ENCODE results near the gene RNF214. TPM values are rescaled to one million over a fixed set of nuclear protein-coding genes. Genes with fewer than 3 reads are reported as not detected.

Gene RNF214
- total RNA-seq, 1 donor from 2014 or later: 39.9 TPM

GRCh38 chr11:117199916-117200812, 32.3 kb upstream of the RNF214 start:
- Mint-ChIP-seq H3K27me3 (ENCODE audit: low read depth) (no peaks in the 10 kb centered on the region), H3K27ac (peak overlapping the region; percentile 96), H3K4me3 (peak overlapping the region; percentile 71), H3K4me1 (peaks cover 33% of the 10 kb centered on the region), H3K9me3 (no peaks in the 10 kb centered on the region), H3K36me3 (peaks cover 4% of the 10 kb centered on the region)
- TF ChIP-seq CTCF (IDR thresholded peaks at IDR 0.05; ENCODE audit: unreplicated experiment): no peak
- no peak for DNase-seq (ENCODE audit: low spot score in 2 of 2, unreplicated experiment in 2 of 2)

- no peaks in the 10 kb centered on the region for H3K9me3 Mint-ChIP-seq
- H3K4me1 Mint-ChIP-seq: peaks cover 33% of the 10 kb centered on the region
- TF ChIP-seq CTCF (IDR thresholded peaks at IDR 0.05; ENCODE audit: unreplicated experiment): no peak
- peaks cover 9% of the 10 kb centered on the region for H3K36me3 Mint-ChIP-seq
- peak overlapping the region; percentile 71 for H3K4me3 Mint-ChIP-seq
- no peaks in the 10 kb centered on the region for H3K27me3 Mint-ChIP-seq (ENCODE audit: low read depth)
- no peak for DNase-seq (ENCODE audit: low spot score in 2 of 2, unreplicated experiment in 2 of 2)
- H3K27ac Mint-ChIP-seq: peak overlapping the region; percentile 41
Observed at GRCh38 chr11:117200813-117201657, 31.4 kb upstream of the RNF214 start.

- H3K27me3 Mint-ChIP-seq (ENCODE audit: low read depth): no peaks in the 10 kb centered on the region
Observed at GRCh38 chr11:117201658-117202305, 30.7 kb upstream of the RNF214 start.

GRCh38 chr11:117202386-117203068, 29.9 kb upstream of the RNF214 start:
- Mint-ChIP-seq H3K27ac (no peak overlapping the region), H3K27me3 (ENCODE audit: low read depth) (no peaks in the 10 kb centered on the region), H3K36me3 (peaks cover 11% of the 10 kb centered on the region), H3K4me1 (peaks cover 29% of the 10 kb centered on the region), H3K9me3 (no peaks in the 10 kb centered on the region), H3K4me3 (no peak overlapping the region)
- no peak for TF ChIP-seq CTCF (IDR thresholded peaks at IDR 0.05; ENCODE audit: unreplicated experiment)
- no peak for DNase-seq (ENCODE audit: low spot score in 2 of 2, unreplicated experiment in 2 of 2)

More at GRCh38 chr11:117201658-117202305, 30.7 kb upstream of the RNF214 start:
- H3K4me3 Mint-ChIP-seq: no peak overlapping the region
- peaks cover 11% of the 10 kb centered on the region for H3K36me3 Mint-ChIP-seq
- no peaks in the 10 kb centered on the region for H3K9me3 Mint-ChIP-seq
- DNase-seq (ENCODE audit: low spot score in 2 of 2, unreplicated experiment in 2 of 2): no peak
- H3K4me1 Mint-ChIP-seq: peaks cover 33% of the 10 kb centered on the region
- TF ChIP-seq CTCF (IDR thresholded peaks at IDR 0.05; ENCODE audit: unreplicated experiment): no peak
- H3K27ac Mint-ChIP-seq: no peak overlapping the region

GRCh38 chr11:117203069-117203407, 29.4 kb upstream of the RNF214 start:
- Mint-ChIP-seq H3K27ac (no peak overlapping the region), H3K4me3 (no peak overlapping the region), H3K36me3 (peaks cover 11% of the 10 kb centered on the region), H3K4me1 (peaks cover 24% of the 10 kb centered on the region), H3K27me3 (ENCODE audit: low read depth) (no peaks in the 10 kb centered on the region), H3K9me3 (no peaks in the 10 kb centered on the region)
- no peak for DNase-seq (ENCODE audit: low spot score in 2 of 2, unreplicated experiment in 2 of 2)
- TF ChIP-seq CTCF (IDR thresholded peaks at IDR 0.05; ENCODE audit: unreplicated experiment): no peak
